Muscle layer of colon (tissue), 2 donors: Measurements from ENCODE around the gene RIT2.

Source experiments
- H3K27ac ChIP-seq: one replicate; pipeline ENCODE4 v1.7.0; 2013; ENCODE audit warnings: low read depth, mild to moderate bottlenecking, low read length, moderate library complexity
- H3K27me3 ChIP-seq, 2 donors: one replicate each; pipeline ENCODE4 v1.7.0; 2013; ENCODE audit warnings: low read length in 2 of 2, mild to moderate bottlenecking in 2 of 2; ENCODE audit not compliant: insufficient read depth in 2 of 2, control insufficient read depth in 1 of 2
- H3K36me3 ChIP-seq: one replicate; pipeline ENCODE4 v1.7.0; 2013; ENCODE audit warnings: mild to moderate bottlenecking, low read length; ENCODE audit not compliant: insufficient read depth
- H3K4me1 ChIP-seq: one replicate; pipeline ENCODE4 v1.7.0; 2013; ENCODE audit warnings: mild to moderate bottlenecking, low read length; ENCODE audit not compliant: insufficient read depth
- H3K4me3 ChIP-seq, 2 donors: one replicate each; pipeline ENCODE4 v1.7.0; 2013; ENCODE audit warnings: low read length in 2 of 2, low read depth in 1 of 2, mild to moderate bottlenecking in 1 of 2, moderate library complexity in 1 of 2
- H3K9ac ChIP-seq: one replicate; pipeline ENCODE4 v1.7.0; 2013; ENCODE audit warnings: low read length
- H3K9me3 ChIP-seq: one replicate; pipeline ENCODE4 v1.7.0; 2013; ENCODE audit warnings: mild to moderate bottlenecking, low read length
- donor health status: abdominal sarcoma.
- donor health status: Adenocarcinoma of cecum.

Gene RIT2

DNA sequence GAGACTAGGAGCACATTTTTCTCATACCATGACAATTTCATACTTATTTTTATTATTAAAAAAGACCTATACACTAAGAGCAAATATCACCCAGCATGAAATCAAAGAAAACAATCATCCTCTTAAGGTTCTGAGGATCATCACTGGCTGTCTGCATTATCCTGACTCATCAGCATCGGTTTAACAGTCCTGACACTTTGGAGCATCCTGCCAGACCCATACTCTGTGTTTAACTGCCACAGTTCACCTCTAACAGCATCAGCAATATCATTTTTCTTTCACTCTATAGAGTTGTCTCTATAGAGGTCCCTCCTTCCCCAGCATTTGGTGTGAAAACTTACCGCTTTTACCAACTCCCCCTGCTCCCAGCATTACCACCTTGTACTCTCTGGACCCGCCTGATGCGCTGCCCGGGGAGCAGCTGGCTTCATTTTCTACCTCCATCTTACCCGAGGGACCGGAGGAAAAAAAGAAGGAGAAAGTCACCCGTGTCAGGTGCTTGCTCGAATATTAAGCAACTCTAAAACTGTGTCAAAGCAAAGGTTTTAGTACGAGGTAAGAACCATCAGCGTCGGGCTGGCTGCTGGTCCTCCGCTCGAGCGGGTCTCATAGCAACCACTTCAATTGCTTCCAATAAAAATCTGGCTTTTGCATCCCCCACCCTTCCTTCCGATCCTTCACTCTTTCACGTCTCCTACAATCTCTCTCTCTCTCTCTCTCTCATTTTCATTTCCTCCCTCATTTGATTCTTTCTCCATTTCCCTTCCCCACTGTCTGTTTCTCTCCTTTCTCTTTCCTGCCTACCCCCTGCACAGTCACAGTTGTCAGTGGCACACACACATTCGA, at the start of gene RIT2:
TSS of gene RIT2 (minus strand) at position 610 of the 846 bp plus-strand sequence.
- H3K9ac ChIP-seq, result no peak within 1 kb of the TSS
- H3K9me3 ChIP-seq, result no peaks in the 10 kb centered on the region
- H3K4me3 ChIP-seq, result no peak within 1 kb of the TSS
- no peaks in the 10 kb centered on the region for H3K4me1 ChIP-seq
- H3K27ac ChIP-seq, result no peak within 1 kb of the TSS
- H3K27me3 ChIP-seq, result no peaks in the 10 kb centered on the region
- H3K36me3 ChIP-seq, result no peaks in the 10 kb centered on the region

DNA sequence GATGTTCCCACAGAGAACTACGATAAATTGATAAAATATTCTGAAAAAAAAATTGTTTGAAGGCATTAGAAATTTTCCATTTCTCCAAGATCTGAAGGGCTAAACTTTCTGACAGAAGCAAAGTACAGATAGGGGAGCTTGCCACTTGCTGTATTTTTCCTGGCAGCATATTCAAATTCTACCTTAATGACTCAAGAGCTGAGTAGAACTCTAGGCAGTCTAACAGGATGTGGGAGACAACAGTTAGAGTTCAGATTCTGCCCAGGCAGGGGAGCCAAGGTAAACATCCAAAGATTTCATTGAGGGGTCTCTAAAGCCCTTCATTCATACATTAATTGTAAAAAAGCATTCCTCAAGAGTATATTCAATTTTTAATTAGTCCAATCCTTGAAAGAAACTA, 46.0 kb upstream of the RIT2 start:
- no peaks in the 10 kb centered on the region for H3K4me1 ChIP-seq
- no peak overlapping the region for H3K4me3 ChIP-seq
- no peak overlapping the region for H3K9ac ChIP-seq
- H3K9me3 ChIP-seq, result no peaks in the 10 kb centered on the region
- no peaks in the 10 kb centered on the region for H3K36me3 ChIP-seq
- no peak overlapping the region for H3K27ac ChIP-seq
- H3K27me3 ChIP-seq, result no peaks in the 10 kb centered on the region

- Histone ChIP-seq H3K9ac (no peak overlapping the region), H3K27me3 (no peaks in the 10 kb centered on the region), H3K9me3 (no peaks in the 10 kb centered on the region), H3K4me1 (no peaks in the 10 kb centered on the region), H3K27ac (no peak overlapping the region), H3K36me3 (no peaks in the 10 kb centered on the region), H3K4me3 (no peak overlapping the region)
These were observed 45.0 kb upstream of the RIT2 start for GRCh38 chr18:43160509-43160908.

DNA sequence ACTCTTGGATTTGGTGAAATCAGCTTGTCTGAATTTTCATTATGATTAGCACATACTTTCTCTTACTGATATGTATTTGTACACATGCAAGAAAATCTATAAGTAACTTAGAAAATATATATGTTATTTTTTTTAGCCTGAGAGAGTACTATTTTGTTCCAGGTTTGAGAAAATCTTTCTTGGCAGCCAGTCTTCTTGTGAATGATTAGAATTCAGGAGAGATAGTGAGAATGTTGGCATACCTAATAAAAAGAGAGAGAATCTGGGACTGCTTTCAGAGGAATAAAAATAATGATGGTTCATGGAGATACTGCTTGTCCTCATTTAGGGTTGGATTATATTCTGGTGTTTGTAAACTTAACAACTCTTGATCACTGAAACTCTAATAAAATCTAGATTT, 44.4 kb upstream of the RIT2 start:
- no peak overlapping the region for H3K9ac ChIP-seq
- no peaks in the 10 kb centered on the region for H3K36me3 ChIP-seq
- H3K9me3 ChIP-seq, result no peaks in the 10 kb centered on the region
- no peaks in the 10 kb centered on the region for H3K4me1 ChIP-seq
- H3K27me3 ChIP-seq, result no peaks in the 10 kb centered on the region
- H3K27ac ChIP-seq, result no peak overlapping the region
- no peak overlapping the region for H3K4me3 ChIP-seq

GRCh38 chr18:43159086-43159770, 43.7 kb upstream of the RIT2 start:
- no peaks in the 10 kb centered on the region for H3K9me3 ChIP-seq
- no peak overlapping the region for H3K9ac ChIP-seq
- H3K27me3 ChIP-seq, result no peaks in the 10 kb centered on the region
- no peaks in the 10 kb centered on the region for H3K36me3 ChIP-seq
- no peak overlapping the region for H3K27ac ChIP-seq
- no peak overlapping the region for H3K4me3 ChIP-seq
- no peaks in the 10 kb centered on the region for H3K4me1 ChIP-seq

GRCh38 chr18:43158381-43158780, 42.9 kb upstream of the RIT2 start:
- H3K27ac ChIP-seq, result no peak overlapping the region
- no peaks in the 10 kb centered on the region for H3K27me3 ChIP-seq
- H3K4me3 ChIP-seq, result no peak overlapping the region
- H3K9ac ChIP-seq, result no peak overlapping the region
- H3K36me3 ChIP-seq, result no peaks in the 10 kb centered on the region
- no peaks in the 10 kb centered on the region for H3K9me3 ChIP-seq
- H3K4me1 ChIP-seq, result no peaks in the 10 kb centered on the region

DNA sequence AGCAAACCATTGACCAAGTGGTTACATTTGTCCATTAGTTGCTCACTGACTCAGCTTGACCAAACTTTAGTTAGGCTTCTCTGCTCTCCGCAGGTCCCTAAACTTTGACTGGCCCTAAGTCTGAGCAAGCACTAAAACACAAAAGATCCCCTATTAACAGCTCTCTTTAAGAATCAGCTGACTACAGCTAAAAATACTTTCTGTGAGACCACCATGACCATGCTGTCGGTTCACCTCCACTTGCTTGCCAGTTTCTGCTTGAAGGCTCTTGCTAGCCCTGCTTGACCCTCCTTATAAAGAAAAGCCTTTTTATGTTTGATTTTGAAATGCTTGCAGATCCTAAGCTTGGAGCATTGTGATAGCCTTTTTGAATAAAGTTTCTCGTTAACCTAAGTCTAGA, 40.4 kb upstream of the RIT2 start:
- no peak overlapping the region for H3K27ac ChIP-seq
- no peaks in the 10 kb centered on the region for H3K27me3 ChIP-seq
- H3K9ac ChIP-seq, result no peak overlapping the region
- H3K9me3 ChIP-seq, result no peaks in the 10 kb centered on the region
- no peak overlapping the region for H3K4me3 ChIP-seq
- no peaks in the 10 kb centered on the region for H3K4me1 ChIP-seq
- H3K36me3 ChIP-seq, result no peaks in the 10 kb centered on the region

GRCh38 chr18:43148231-43148630, 32.7 kb upstream of the RIT2 start:
- H3K4me3 ChIP-seq, result no peak overlapping the region
- no peak overlapping the region for H3K27ac ChIP-seq
- no peaks in the 10 kb centered on the region for H3K36me3 ChIP-seq
- no peaks in the 10 kb centered on the region for H3K9me3 ChIP-seq
- no peak overlapping the region for H3K9ac ChIP-seq
- H3K27me3 ChIP-seq, result no peaks in the 10 kb centered on the region
- no peaks in the 10 kb centered on the region for H3K4me1 ChIP-seq

DNA sequence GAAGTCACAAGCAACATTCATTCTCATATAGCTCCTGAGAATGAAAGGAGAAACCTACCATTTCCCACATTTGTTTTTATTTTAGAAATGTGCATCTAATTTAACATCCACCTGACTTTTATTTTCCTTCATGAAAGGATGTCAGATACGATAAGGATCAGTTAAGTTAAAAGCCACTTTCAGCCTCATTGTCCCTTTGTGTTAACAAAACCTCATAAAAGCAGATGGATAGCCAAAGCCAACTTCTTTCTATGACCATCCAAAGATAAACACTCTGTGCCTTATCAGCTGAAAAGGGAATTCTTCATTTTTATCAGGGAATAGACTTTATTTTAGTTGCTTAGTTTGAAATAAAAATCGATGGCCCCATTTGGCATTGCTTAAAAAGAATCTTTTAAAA, 25.7 kb upstream of the RIT2 start:
- no peaks in the 10 kb centered on the region for H3K36me3 ChIP-seq
- H3K27ac ChIP-seq, result no peak overlapping the region
- H3K4me3 ChIP-seq, result no peak overlapping the region
- no peaks in the 10 kb centered on the region for H3K9me3 ChIP-seq
- H3K27me3 ChIP-seq, result no peaks in the 10 kb centered on the region
- no peak overlapping the region for H3K9ac ChIP-seq
- H3K4me1 ChIP-seq, result no peaks in the 10 kb centered on the region

DNA sequence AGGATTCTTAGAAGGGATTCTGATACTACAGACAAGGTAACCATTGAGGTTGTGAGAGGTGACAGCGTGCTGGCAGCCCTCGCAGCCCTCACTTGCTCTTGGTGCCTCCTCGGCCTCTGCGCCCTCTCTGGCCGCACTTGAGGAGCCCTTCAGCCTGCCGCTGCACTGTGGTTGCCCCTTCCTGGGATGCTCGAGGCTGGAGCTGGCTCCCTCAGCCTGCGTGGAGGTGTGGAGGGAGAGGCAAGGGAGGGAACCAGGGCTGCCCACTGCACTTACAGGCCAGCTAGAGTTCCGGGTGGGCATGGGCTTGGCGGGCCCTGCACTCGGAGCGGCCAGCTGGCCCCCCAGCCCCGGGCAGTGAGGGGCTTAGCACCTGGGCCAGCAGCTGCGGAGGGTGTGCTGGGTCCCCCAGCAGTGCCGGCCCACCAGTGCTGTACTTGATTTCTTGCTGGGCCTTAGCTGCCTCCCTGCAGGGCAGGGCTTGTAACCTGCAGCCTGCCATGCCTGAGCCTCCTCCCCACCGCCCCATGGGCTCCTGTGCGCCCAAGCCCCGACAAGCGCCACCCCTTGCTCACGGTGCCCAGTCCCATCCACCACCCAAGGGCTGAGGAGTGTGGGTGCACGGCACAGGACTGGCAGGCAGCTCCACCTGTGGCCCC, 23.9 kb upstream of the RIT2 start:
- Histone ChIP-seq H3K36me3 (no peaks in the 10 kb centered on the region), H3K9me3 (no peaks in the 10 kb centered on the region), H3K4me3 (no peak overlapping the region), H3K27ac (no peak overlapping the region), H3K9ac (no peak overlapping the region), H3K4me1 (no peaks in the 10 kb centered on the region), H3K27me3 (no peaks in the 10 kb centered on the region)

- H3K4me3 ChIP-seq, result no peak overlapping the region
- no peak overlapping the region for H3K9ac ChIP-seq
- H3K27me3 ChIP-seq, result no peaks in the 10 kb centered on the region
- no peaks in the 10 kb centered on the region for H3K36me3 ChIP-seq
- H3K27ac ChIP-seq, result no peak overlapping the region
- H3K9me3 ChIP-seq, result no peaks in the 10 kb centered on the region
- H3K4me1 ChIP-seq, result no peaks in the 10 kb centered on the region
These were observed 19.4 kb upstream of the RIT2 start for GRCh38 chr18:43134876-43135275.
